Memory B cell (primary cell): ENCODE measurements around the gene METTL6.
"Not testable (repeated sequence)": the region's sequence is repeated elsewhere in the genome, so short reads cannot be mapped to it uniquely, and the experiment has no call there.

Experiments
- ATAC-seq: fragments of 150-1000 bp; cut with Tn5 transposase; 2 replicates; pipeline ENCODE4 v1.10.0; 2021; ENCODE audit warnings: low read depth, mild to moderate bottlenecking, moderate library complexity
- DNase-seq, 2 donors: peaks; one replicate each; pipeline ENCODE4 v3.0.0; 2022; ENCODE audit warnings: low spot score in 2 of 2
- H3K27ac Mint-ChIP-seq: one replicate; pipeline ENCODE4 v1.8.0; 2022; ENCODE audit warnings: mild to moderate bottlenecking, moderate library complexity, mixed read lengths
- H3K27me3 Mint-ChIP-seq: one replicate; pipeline ENCODE4 v1.8.0; 2022; ENCODE audit warnings: mixed read lengths
- H3K36me3 Mint-ChIP-seq: one replicate; pipeline ENCODE4 v1.8.0; 2022; ENCODE audit warnings: mild to moderate bottlenecking, mixed read lengths
- H3K4me1 Mint-ChIP-seq: one replicate; pipeline ENCODE4 v1.8.0; 2022; ENCODE audit warnings: mixed read lengths
- H3K4me3 Mint-ChIP-seq: one replicate; pipeline ENCODE4 v1.8.0; 2022; ENCODE audit warnings: mild to moderate bottlenecking, moderate library complexity, mixed read lengths
- H3K9me3 Mint-ChIP-seq: one replicate; pipeline ENCODE4 v1.8.0; 2022; ENCODE audit warnings: mixed read lengths

METTL6 gene

GRCh38 chr3:15403965-15404364 is 23.4 kb downstream of the METTL6 start:
- H3K9me3 Mint-ChIP-seq = no peaks in the 10 kb centered on the region
- H3K4me3 Mint-ChIP-seq = no peak overlapping the region
- no peak for DNase-seq
- H3K4me1 Mint-ChIP-seq = peaks cover 13% of the 10 kb centered on the region
- ATAC-seq = no peak
- H3K36me3 Mint-ChIP-seq = no peaks in the 10 kb centered on the region
- no peaks in the 10 kb centered on the region for H3K27me3 Mint-ChIP-seq
- H3K27ac Mint-ChIP-seq = no peak overlapping the region

- DNase-seq (no peak), ATAC-seq (no peak)
- Mint-ChIP-seq H3K9me3 (no peaks in the 10 kb centered on the region), H3K27ac (no peak overlapping the region), H3K4me3 (no peak overlapping the region), H3K27me3 (no peaks in the 10 kb centered on the region), H3K4me1 (peaks cover 13% of the 10 kb centered on the region), H3K36me3 (no peaks in the 10 kb centered on the region)
Observed at GRCh38 chr3:15403495-15403894, 23.8 kb downstream of the METTL6 start.

GRCh38 chr3:15401936-15402335 is 25.4 kb downstream of the METTL6 start:
- H3K36me3 Mint-ChIP-seq = peaks cover 2% of the 10 kb centered on the region
- H3K4me1 Mint-ChIP-seq = peaks cover 13% of the 10 kb centered on the region
- H3K27ac Mint-ChIP-seq = no peak overlapping the region
- peak overlapping the region; percentile 73 for H3K4me3 Mint-ChIP-seq
- H3K27me3 Mint-ChIP-seq = no peaks in the 10 kb centered on the region
- H3K9me3 Mint-ChIP-seq = no peaks in the 10 kb centered on the region
- ATAC-seq (no peak), DNase-seq (no peak)

- Mint-ChIP-seq H3K4me3 (no peak overlapping the region), H3K36me3 (peaks cover 5% of the 10 kb centered on the region), H3K4me1 (peaks cover 15% of the 10 kb centered on the region), H3K27ac (no peak overlapping the region), H3K9me3 (no peaks in the 10 kb centered on the region), H3K27me3 (no peaks in the 10 kb centered on the region)
- no peak for DNase-seq
- no peak for ATAC-seq
Observed at GRCh38 chr3:15399970-15400369, 27.4 kb downstream of the METTL6 start.

GRCh38 chr3:15398731-15399133 is 28.6 kb downstream of the METTL6 start:
- not testable (repeated sequence) for H3K9me3 Mint-ChIP-seq, H3K27ac Mint-ChIP-seq, H3K36me3 Mint-ChIP-seq, H3K27me3 Mint-ChIP-seq, H3K4me3 Mint-ChIP-seq
- DNase-seq = peak in 1 of 2 donors; percentile 51
- ATAC-seq = peak; percentile 45
- H3K4me1 Mint-ChIP-seq = peaks cover 17% of the 10 kb centered on the region

GRCh38 chr3:15393252-15393651 is 34.1 kb downstream of the METTL6 start:
- Mint-ChIP-seq H3K4me1 (peaks cover 22% of the 10 kb centered on the region), H3K27ac (peak overlapping the region; percentile 16)
- H3K27me3 Mint-ChIP-seq, H3K4me3 Mint-ChIP-seq, ATAC-seq, H3K36me3 Mint-ChIP-seq, H3K9me3 Mint-ChIP-seq, DNase-seq: not testable (repeated sequence)

- H3K9me3 Mint-ChIP-seq = peaks cover 2% of the 10 kb centered on the region
- H3K27me3 Mint-ChIP-seq = no peaks in the 10 kb centered on the region
- H3K4me1 Mint-ChIP-seq = peaks cover 37% of the 10 kb centered on the region
- H3K36me3 Mint-ChIP-seq = peaks cover 3% of the 10 kb centered on the region
- no peak overlapping the region for H3K4me3 Mint-ChIP-seq
- no peak for ATAC-seq
- H3K27ac Mint-ChIP-seq = no peak overlapping the region
- DNase-seq = no peak
Observed at GRCh38 chr3:15391007-15391406, 36.3 kb downstream of the METTL6 start.

GRCh38 chr3:15390460-15390859 is 36.9 kb downstream of the METTL6 start:
- no peak overlapping the region for H3K27ac Mint-ChIP-seq
- no peaks in the 10 kb centered on the region for H3K27me3 Mint-ChIP-seq
- H3K4me1 Mint-ChIP-seq = peaks cover 42% of the 10 kb centered on the region
- peaks cover 3% of the 10 kb centered on the region for H3K36me3 Mint-ChIP-seq
- ATAC-seq (no peak), DNase-seq (no peak)
- peaks cover 4% of the 10 kb centered on the region for H3K9me3 Mint-ChIP-seq
- H3K4me3 Mint-ChIP-seq = no peak overlapping the region

- H3K4me3 Mint-ChIP-seq, H3K27ac Mint-ChIP-seq, H3K36me3 Mint-ChIP-seq, DNase-seq, H3K27me3 Mint-ChIP-seq, H3K9me3 Mint-ChIP-seq, ATAC-seq: not testable (repeated sequence)
- peaks cover 58% of the 10 kb centered on the region for H3K4me1 Mint-ChIP-seq
Observed at GRCh38 chr3:15388335-15388734, 39.0 kb downstream of the METTL6 start.

- no peak for ATAC-seq
- peaks cover 57% of the 10 kb centered on the region for H3K4me1 Mint-ChIP-seq
- no peak for DNase-seq
- no peaks in the 10 kb centered on the region for H3K27me3 Mint-ChIP-seq
- H3K4me3 Mint-ChIP-seq = no peak overlapping the region
- peaks cover 3% of the 10 kb centered on the region for H3K36me3 Mint-ChIP-seq
- peak overlapping the region; percentile 64 for H3K27ac Mint-ChIP-seq
- peaks cover 4% of the 10 kb centered on the region for H3K9me3 Mint-ChIP-seq
Observed at GRCh38 chr3:15387735-15388134, 39.6 kb downstream of the METTL6 start.

- H3K9me3 Mint-ChIP-seq = peaks cover 4% of the 10 kb centered on the region
- peaks cover 62% of the 10 kb centered on the region for H3K4me1 Mint-ChIP-seq
- peak overlapping the region; percentile 64 for H3K27ac Mint-ChIP-seq
- no peak overlapping the region for H3K4me3 Mint-ChIP-seq
- no peaks in the 10 kb centered on the region for H3K27me3 Mint-ChIP-seq
- no peak for ATAC-seq
- DNase-seq = no peak
- peaks cover 3% of the 10 kb centered on the region for H3K36me3 Mint-ChIP-seq
Observed at GRCh38 chr3:15387171-15387581, 40.2 kb downstream of the METTL6 start.

GRCh38 chr3:15386654-15386955 is 40.7 kb downstream of the METTL6 start:
- H3K27ac Mint-ChIP-seq, ATAC-seq, H3K36me3 Mint-ChIP-seq, H3K4me3 Mint-ChIP-seq, H3K9me3 Mint-ChIP-seq, H3K27me3 Mint-ChIP-seq, DNase-seq: not testable (repeated sequence)
- H3K4me1 Mint-ChIP-seq = peaks cover 64% of the 10 kb centered on the region

- Mint-ChIP-seq H3K36me3 (peaks cover 3% of the 10 kb centered on the region), H3K4me3 (peak overlapping the region; percentile 27), H3K9me3 (peaks cover 4% of the 10 kb centered on the region), H3K27me3 (no peaks in the 10 kb centered on the region), H3K4me1 (peaks cover 70% of the 10 kb centered on the region), H3K27ac (peak overlapping the region; percentile 39)
- DNase-seq = no peak
- no peak for ATAC-seq
Observed at GRCh38 chr3:15385901-15386653, 41.3 kb downstream of the METTL6 start.

GRCh38 chr3:15385238-15385695 is 42.1 kb downstream of the METTL6 start:
- peaks cover 65% of the 10 kb centered on the region for H3K4me1 Mint-ChIP-seq
- peak overlapping the region; percentile 39 for H3K4me3 Mint-ChIP-seq

More at GRCh38 chr3:15385238-15385695, 42.1 kb downstream of the METTL6 start:
- not testable (repeated sequence) for H3K27me3 Mint-ChIP-seq, H3K9me3 Mint-ChIP-seq, H3K36me3 Mint-ChIP-seq, DNase-seq
- ATAC-seq = peak; percentile 12
- H3K27ac Mint-ChIP-seq = peak overlapping the region; percentile 83
